Panc1 (cell line): Measurements from ENCODE around the gene TBC1D22A. TPM values are rescaled to one million over a fixed set of nuclear protein-coding genes. Genes with fewer than 3 reads are reported as not detected.

Source experiments
- ATAC-seq: fragments of 200-7000 bp; cut with Tn5 transposase; 2 replicates; pipeline ENCODE4 v1.9.1; 2020; ENCODE audit warnings: mild to moderate bottlenecking, moderate library complexity
- BruUV-seq: library from RNA; stranded (reverse); fragments of 400-500 nt; replicated peaks from 2 replicates; lab custom pipeline; 2021; lab: Mats Ljungman, UMichigan
- CTCF ChIA-PET: fragments of 300-600 bp; sonication (Branson Sonifier 250); formaldehyde crosslinking; loops from one replicate; lab custom pipeline; 2022; ENCODE audit warnings: antibody characterized with exemption; lab: Charles Lee
- POLR2A ChIA-PET: fragments of 300-600 bp; sonication (Branson Sonifier 250); formaldehyde crosslinking; loops from one replicate; lab custom pipeline; 2022; ENCODE audit warnings: antibody characterized with exemption; lab: Charles Lee
- DNase-seq: peaks from one replicate; pipeline ENCODE4 v3.0.0-alpha.2; 2010; ENCODE audit warnings: low read depth, low spot score
- H3K27ac ChIP-seq: 2 replicates; pipeline ENCODE4 v1.5.1; 2011; ENCODE audit warnings: mild to moderate bottlenecking, low read length, inconsistent platforms
- H3K27me3 ChIP-seq: fragments of 200-500 bp; sonication (Bioruptor generic); 2 replicates; pipeline ENCODE4 v1.6.0; 2014; ENCODE audit warnings: low read length, inconsistent platforms; ENCODE audit not compliant: control insufficient read depth, insufficient read depth
- H3K36me3 ChIP-seq: fragments of 200-500 bp; sonication (Bioruptor generic); 2 replicates; pipeline ENCODE4 v1.5.1; 2014; ENCODE audit warnings: inconsistent platforms, mild to moderate bottlenecking, low read length, moderate library complexity; ENCODE audit not compliant: control insufficient read depth, insufficient read depth
- H3K4me1 ChIP-seq: 2 replicates; pipeline ENCODE4 v1.5.1; 2011; ENCODE audit warnings: inconsistent platforms, mild to moderate bottlenecking, low read length, moderate library complexity; ENCODE audit not compliant: control insufficient read depth, insufficient read depth
- H3K4me3 ChIP-seq, 2 experiments: 2 replicates each; pipeline ENCODE4 v1.5.1; 2011 to 2012; ENCODE audit warnings: low read depth in 2 of 2, low read length in 2 of 2, mild to moderate bottlenecking in 2 of 2, inconsistent platforms in 1 of 2, moderate library complexity in 1 of 2
- H3K9me3 ChIP-seq: fragments of 200-500 bp; sonication (Bioruptor generic); 2 replicates; pipeline ENCODE4 v1.5.1; 2014; ENCODE audit warnings: low read depth, mild to moderate bottlenecking, inconsistent platforms, low read length, moderate library complexity; ENCODE audit not compliant: control insufficient read depth, insufficient read depth
- POLR2AphosphoS5 ChIP-seq: IDR thresholded peaks from 2 replicates; pipeline ENCODE4 v1.6.1; 2012; ENCODE audit warnings: mild to moderate bottlenecking, low read depth, low read length, moderate library complexity
- SIN3A ChIP-seq: IDR thresholded peaks from 2 replicates; pipeline ENCODE4 v1.6.1; 2012; ENCODE audit warnings: low read depth, mild to moderate bottlenecking, low read length, moderate library complexity, borderline replicate concordance; ENCODE audit not compliant: insufficient read depth
- TCF7L2 ChIP-seq: IDR thresholded peaks from 2 replicates; pipeline ENCODE4 v1.6.1; 2011; ENCODE audit warnings: mild to moderate bottlenecking, low read depth, low read length, inconsistent platforms
- in situ Hi-C: cut with HindIII; loops from 2 replicates; pipeline ENCODE4 v1.10.0; 2016; ENCODE audit warnings: low sequenced_read_pairs, low pct_unique_long_range_greater_than_20kb
- intact Hi-C: fragments of 100-400 bp; cut with micrococcal nuclease; formaldehyde crosslinking; loops from one replicate; pipeline ENCODE4 v1.10.0; 2022; ENCODE audit not compliant: unreplicated experiment
- total RNA-seq: library from RNA; stranded (reverse); gene quantifications from one replicate; pipeline ENCODE4 v1.2.1, GENCODE V29; 2021; ENCODE audit not compliant: unreplicated experiment
- TF ChIP-seq, protein P1 (sequence below): fragments of 450-650 bp; IDR thresholded peaks from 2 replicates; pipeline ENCODE4 v1.5.1; 2017; ENCODE audit warnings: mild to moderate bottlenecking
- TF ChIP-seq, protein P2 (sequence below), 2 experiments: IDR thresholded peaks; 2 replicates each; pipeline ENCODE4 v1.6.1; 2011 to 2012; ENCODE audit warnings: low read depth in 2 of 2, control low read depth in 1 of 2, low read length in 1 of 2, mild to moderate bottlenecking in 1 of 2, moderate library complexity in 1 of 2; ENCODE audit not compliant: insufficient read depth in 1 of 2

Gene TBC1D22A
- total RNA-seq, 1 experiment from 2014 or later = 28.7 TPM

DNA sequence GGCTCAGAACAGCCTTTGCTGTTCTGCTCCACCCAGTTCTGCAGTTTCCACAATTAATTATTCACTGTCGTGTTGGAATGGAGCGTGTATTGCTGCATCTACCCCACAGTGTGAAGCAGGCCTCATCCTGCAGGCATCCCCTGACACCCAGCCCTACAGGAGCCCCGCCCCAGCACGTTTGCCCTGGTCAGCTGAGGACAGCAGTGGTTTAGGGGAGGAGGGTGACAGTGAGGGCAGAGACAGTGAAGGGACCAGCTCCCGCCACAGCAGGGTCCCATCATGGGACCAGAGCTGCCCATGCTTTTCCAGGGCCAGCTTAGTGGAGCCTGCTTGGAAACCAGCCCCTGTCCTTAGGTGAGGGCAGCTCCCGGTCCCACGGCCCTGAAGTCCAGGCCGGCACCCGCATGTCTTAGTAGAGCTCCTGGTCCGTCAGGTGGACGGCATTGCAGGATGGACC is 273.0 kb downstream of the TBC1D22A start:
- H3K4me1 ChIP-seq = no peaks in the 10 kb centered on the region
- ChIA-PET CTCF (no interaction called here), POLR2A (no interaction called here)
- DNase-seq (no peak), ATAC-seq (no peak)
- no peaks in the 10 kb centered on the region for H3K36me3 ChIP-seq
- in situ Hi-C loops (no loop called here), intact Hi-C loops (no loop called here)
- no peak for TF ChIP-seq POLR2AphosphoS5
- TF ChIP-seq TCF7L2 = no peak
- TF ChIP-seq, protein P1, sequence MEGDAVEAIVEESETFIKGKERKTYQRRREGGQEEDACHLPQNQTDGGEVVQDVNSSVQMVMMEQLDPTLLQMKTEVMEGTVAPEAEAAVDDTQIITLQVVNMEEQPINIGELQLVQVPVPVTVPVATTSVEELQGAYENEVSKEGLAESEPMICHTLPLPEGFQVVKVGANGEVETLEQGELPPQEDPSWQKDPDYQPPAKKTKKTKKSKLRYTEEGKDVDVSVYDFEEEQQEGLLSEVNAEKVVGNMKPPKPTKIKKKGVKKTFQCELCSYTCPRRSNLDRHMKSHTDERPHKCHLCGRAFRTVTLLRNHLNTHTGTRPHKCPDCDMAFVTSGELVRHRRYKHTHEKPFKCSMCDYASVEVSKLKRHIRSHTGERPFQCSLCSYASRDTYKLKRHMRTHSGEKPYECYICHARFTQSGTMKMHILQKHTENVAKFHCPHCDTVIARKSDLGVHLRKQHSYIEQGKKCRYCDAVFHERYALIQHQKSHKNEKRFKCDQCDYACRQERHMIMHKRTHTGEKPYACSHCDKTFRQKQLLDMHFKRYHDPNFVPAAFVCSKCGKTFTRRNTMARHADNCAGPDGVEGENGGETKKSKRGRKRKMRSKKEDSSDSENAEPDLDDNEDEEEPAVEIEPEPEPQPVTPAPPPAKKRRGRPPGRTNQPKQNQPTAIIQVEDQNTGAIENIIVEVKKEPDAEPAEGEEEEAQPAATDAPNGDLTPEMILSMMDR = no peak
- TF ChIP-seq, protein P2, sequence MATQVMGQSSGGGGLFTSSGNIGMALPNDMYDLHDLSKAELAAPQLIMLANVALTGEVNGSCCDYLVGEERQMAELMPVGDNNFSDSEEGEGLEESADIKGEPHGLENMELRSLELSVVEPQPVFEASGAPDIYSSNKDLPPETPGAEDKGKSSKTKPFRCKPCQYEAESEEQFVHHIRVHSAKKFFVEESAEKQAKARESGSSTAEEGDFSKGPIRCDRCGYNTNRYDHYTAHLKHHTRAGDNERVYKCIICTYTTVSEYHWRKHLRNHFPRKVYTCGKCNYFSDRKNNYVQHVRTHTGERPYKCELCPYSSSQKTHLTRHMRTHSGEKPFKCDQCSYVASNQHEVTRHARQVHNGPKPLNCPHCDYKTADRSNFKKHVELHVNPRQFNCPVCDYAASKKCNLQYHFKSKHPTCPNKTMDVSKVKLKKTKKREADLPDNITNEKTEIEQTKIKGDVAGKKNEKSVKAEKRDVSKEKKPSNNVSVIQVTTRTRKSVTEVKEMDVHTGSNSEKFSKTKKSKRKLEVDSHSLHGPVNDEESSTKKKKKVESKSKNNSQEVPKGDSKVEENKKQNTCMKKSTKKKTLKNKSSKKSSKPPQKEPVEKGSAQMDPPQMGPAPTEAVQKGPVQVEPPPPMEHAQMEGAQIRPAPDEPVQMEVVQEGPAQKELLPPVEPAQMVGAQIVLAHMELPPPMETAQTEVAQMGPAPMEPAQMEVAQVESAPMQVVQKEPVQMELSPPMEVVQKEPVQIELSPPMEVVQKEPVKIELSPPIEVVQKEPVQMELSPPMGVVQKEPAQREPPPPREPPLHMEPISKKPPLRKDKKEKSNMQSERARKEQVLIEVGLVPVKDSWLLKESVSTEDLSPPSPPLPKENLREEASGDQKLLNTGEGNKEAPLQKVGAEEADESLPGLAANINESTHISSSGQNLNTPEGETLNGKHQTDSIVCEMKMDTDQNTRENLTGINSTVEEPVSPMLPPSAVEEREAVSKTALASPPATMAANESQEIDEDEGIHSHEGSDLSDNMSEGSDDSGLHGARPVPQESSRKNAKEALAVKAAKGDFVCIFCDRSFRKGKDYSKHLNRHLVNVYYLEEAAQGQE (IDR thresholded peaks at IDR 0.05; ENCODE audit: insufficient read depth in 1 of 2, low read depth in 2 of 2, low read length in 1 of 2) = no peak
- no peak for TF ChIP-seq SIN3A
- H3K9me3 ChIP-seq = no peaks in the 10 kb centered on the region
- H3K27me3 ChIP-seq = no peaks in the 10 kb centered on the region
- no peak overlapping the region for H3K4me3 ChIP-seq
- H3K27ac ChIP-seq = no peak overlapping the region
- BruUV-seq = no TSS peak

DNA sequence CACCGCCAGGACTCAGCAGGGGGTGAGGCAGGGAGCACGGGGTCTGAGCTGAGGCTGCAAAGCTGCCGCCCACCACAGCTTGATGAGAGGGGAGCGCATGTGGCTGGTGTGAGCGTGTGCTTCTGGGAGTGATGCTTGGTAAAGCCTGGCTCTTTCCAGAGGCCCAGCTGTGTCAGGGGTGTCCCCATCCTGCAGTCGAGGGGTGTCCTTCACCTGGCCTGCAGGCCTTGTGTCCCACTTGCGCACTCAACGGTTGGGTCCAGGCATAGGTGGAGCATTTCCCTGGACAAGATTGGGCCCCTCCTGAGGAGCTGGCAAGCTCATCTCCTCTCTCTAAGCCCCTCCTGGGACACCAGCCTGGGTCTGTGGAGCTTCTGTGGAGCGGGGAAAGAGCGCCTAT is 273.9 kb downstream of the TBC1D22A start:
- no peak for DNase-seq
- CTCF ChIA-PET = interaction anchor here (0.5 kb wide), 1 partner anchor 233 kb away, joined by 12 read pairs; no protein-coding TSS in a partner anchor
- ATAC-seq = no peak
- Histone ChIP-seq H3K9me3 (no peaks in the 10 kb centered on the region), H3K27me3 (no peaks in the 10 kb centered on the region), H3K4me3 (no peak overlapping the region), H3K27ac (no peak overlapping the region), H3K4me1 (no peaks in the 10 kb centered on the region), H3K36me3 (no peaks in the 10 kb centered on the region)
- in situ Hi-C loops (no loop called here), intact Hi-C loops (no loop called here)
- TF ChIP-seq, protein P2 (IDR thresholded peaks at IDR 0.05; ENCODE audit: insufficient read depth in 1 of 2, low read depth in 2 of 2, low read length in 1 of 2) = no peak
- TF ChIP-seq TCF7L2 (no peak), SIN3A (no peak), POLR2AphosphoS5 (no peak)
- TF ChIP-seq, protein P1 = no peak
- BruUV-seq = no TSS peak
- POLR2A ChIA-PET = no interaction called here
